HCT116 (cell line): Measurements from ENCODE around the gene CCDC183.
A peak's percentile ranks its signal among the peaks of the same experiment; 100 is the strongest.
"Not testable (repeated sequence)": the region's sequence is repeated elsewhere in the genome, so short reads cannot be mapped to it uniquely, and the experiment has no call there.

Source experiments
- CEBPB ChIP-seq: IDR thresholded peaks from 2 replicates; pipeline ENCODE4 v1.6.1; 2012; ENCODE audit warnings: low read depth
- CTCF ChIP-seq, 3 experiments: fragments of 200-600 bp in 1 of 3; sonication (generic) in 1 of 3; IDR thresholded peaks in 2 of 3; conservative IDR thresholded peaks in 1 of 3; 2 replicates each; pipeline ENCODE4 v1.5.1; 2012 to 2017; ENCODE audit warnings: low read depth in 2 of 3, low read length in 2 of 3, antibody characterized with exemption in 1 of 3, borderline replicate concordance in 1 of 3, control low read depth in 1 of 3, mild to moderate bottlenecking in 1 of 3, mixed read lengths in 1 of 3, mixed run types in 1 of 3, moderate library complexity in 1 of 3; ENCODE audit not compliant: insufficient read depth in 1 of 3
- EZH2 ChIP-seq: fragments of 200-600 bp; sonication (generic); IDR thresholded peaks from 2 replicates; pipeline ENCODE4 v1.6.1; 2017; ENCODE audit warnings: antibody characterized with exemption, mixed run types
- EZH2phosphoT487 ChIP-seq: fragments of 200-600 bp; IDR thresholded peaks from 2 replicates; pipeline ENCODE4 v1.6.1; 2018; ENCODE audit warnings: antibody characterized with exemption, borderline replicate concordance
- POLR2A ChIP-seq: IDR thresholded peaks from 2 replicates; pipeline ENCODE4 v1.7.0; 2011; ENCODE audit warnings: borderline replicate concordance; ENCODE audit not compliant: insufficient read depth, insufficient read length; ENCODE audit errors: extremely low read depth
- RAD21 ChIP-seq: IDR thresholded peaks from 2 replicates; pipeline ENCODE4 v1.6.1; 2012; ENCODE audit warnings: low read depth, mild to moderate bottlenecking
- SIN3A ChIP-seq: IDR thresholded peaks from 2 replicates; pipeline ENCODE4 v1.6.1; 2012; ENCODE audit warnings: low read depth
- SP1 ChIP-seq: IDR thresholded peaks from 2 replicates; pipeline ENCODE4 v1.6.1; 2012; ENCODE audit warnings: low read depth
- TCF7L2 ChIP-seq: IDR thresholded peaks from 2 replicates; pipeline ENCODE4 v1.7.0; 2011; ENCODE audit warnings: borderline replicate concordance, inconsistent platforms; ENCODE audit not compliant: insufficient read depth, insufficient read length; ENCODE audit errors: extremely low read depth
- ZNF274 ChIP-seq: fragments of 200-500 bp; sonication (Bioruptor generic); IDR thresholded peaks from 2 replicates; pipeline ENCODE4 v1.6.1; 2014; ENCODE audit warnings: mild to moderate bottlenecking, low read depth, low read length, inconsistent platforms
- TF ChIP-seq, protein P1 (sequence below): IDR thresholded peaks from 2 replicates; pipeline ENCODE4 v1.6.1; 2012

- not testable (repeated sequence) for TF ChIP-seq SP1, POLR2A, CEBPB, EZH2, SIN3A, TCF7L2, ZNF274, EZH2phosphoT487
- peak; percentile 56 to 83 (median 67); a peak in 5 of 6 replicates for TF ChIP-seq CTCF (IDR thresholded peaks at IDR 0.05 in 2 of 3, conservative IDR thresholded peaks at IDR 0.05 in 1 of 3; ENCODE audit: borderline replicate concordance in 1 of 3, insufficient read depth in 1 of 3, low read depth in 2 of 3, low read length in 2 of 3)
- peak; percentile 42; the same call in 1 of the 2 replicates for TF ChIP-seq RAD21
- TF ChIP-seq, protein P1, sequence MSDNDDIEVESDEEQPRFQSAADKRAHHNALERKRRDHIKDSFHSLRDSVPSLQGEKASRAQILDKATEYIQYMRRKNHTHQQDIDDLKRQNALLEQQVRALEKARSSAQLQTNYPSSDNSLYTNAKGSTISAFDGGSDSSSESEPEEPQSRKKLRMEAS = not testable (repeated sequence)
Measured at GRCh38 chr9:136760834-136761544, 35.1 kb upstream of the CCDC183 start.
